Progenitor cell of endocrine pancreas (in vitro differentiated cells): ENCODE results near the gene IPP. TPM values are rescaled to one million over a fixed set of nuclear protein-coding genes. Genes with fewer than 3 reads are reported as not detected.

ENCODE experiments used
- DNase-seq: peaks from one replicate; pipeline ENCODE4 v3.0.0; 2021; ENCODE audit warnings: low spot score; ENCODE audit not compliant: unreplicated experiment
- H3K27ac Mint-ChIP-seq: 2 replicates; pipeline ENCODE4 v1.8.0; 2021; ENCODE audit warnings: mild to moderate bottlenecking, moderate library complexity, mixed read lengths
- H3K27me3 Mint-ChIP-seq: 2 replicates; pipeline ENCODE4 v1.8.0; 2021; ENCODE audit warnings: mixed read lengths
- H3K36me3 Mint-ChIP-seq: 2 replicates; pipeline ENCODE4 v1.8.0; 2022; ENCODE audit warnings: mixed read lengths; ENCODE audit not compliant: insufficient read depth
- H3K4me1 Mint-ChIP-seq: 2 replicates; pipeline ENCODE4 v1.8.0; 2021; ENCODE audit warnings: low read depth, mixed read lengths
- H3K4me3 Mint-ChIP-seq: 2 replicates; pipeline ENCODE4 v1.8.0; 2021; ENCODE audit warnings: low read depth, mild to moderate bottlenecking, moderate library complexity, mixed read lengths
- H3K9me3 Mint-ChIP-seq: 2 replicates; pipeline ENCODE4 v1.8.0; 2021; ENCODE audit warnings: low read depth, mixed read lengths
- CTCF ChIP-seq: fragments of 200-600 bp; sonication (generic); IDR thresholded peaks from one replicate; pipeline ENCODE4 v1.5.0; 2021; ENCODE audit warnings: antibody characterized with exemption, mild to moderate bottlenecking; ENCODE audit not compliant: unreplicated experiment
- long read RNA-seq: library from polyadenylated mRNA; unstranded; transcript quantifications from one replicate; pipeline ENCODE4 v2.0.0, GENCODE V29; 2020
- total RNA-seq: library from RNA; stranded (reverse); gene quantifications from 2 replicates; pipeline ENCODE4 v1.2.1, GENCODE V29; 2021

Gene IPP
- total RNA-seq = 18.6 and 21.0 TPM in 2 replicates
- long read RNA-seq, transcript IPP-202 (9 exons, 3,113 nt) = major isoform, 38 of 65 reads
- long read RNA-seq, partial matches to known transcripts = 17 of 65 reads
- long read RNA-seq, other reads (novel, unspliced or antisense) = 10 of 65 reads

GRCh38 chr1:45750298-45751038, at the start of gene IPP:
Gene IPP, minus strand, starts transcription at chr1:45750653. Its CDS starts 4,242 bp downstream, at chr1:45746411.
- Mint-ChIP-seq H3K27me3 (no peaks in the 10 kb centered on the region), H3K9me3 (peaks cover 17% of the 10 kb centered on the region), H3K4me3 (peak within 1 kb of the TSS; percentile 95), H3K36me3 (peaks cover 3% of the 10 kb centered on the region), H3K27ac (peak within 1 kb of the TSS; percentile 99), H3K4me1 (peaks cover 9% of the 10 kb centered on the region)
- DNase-seq = peak; percentile 95
- no peak for TF ChIP-seq CTCF

DNA sequence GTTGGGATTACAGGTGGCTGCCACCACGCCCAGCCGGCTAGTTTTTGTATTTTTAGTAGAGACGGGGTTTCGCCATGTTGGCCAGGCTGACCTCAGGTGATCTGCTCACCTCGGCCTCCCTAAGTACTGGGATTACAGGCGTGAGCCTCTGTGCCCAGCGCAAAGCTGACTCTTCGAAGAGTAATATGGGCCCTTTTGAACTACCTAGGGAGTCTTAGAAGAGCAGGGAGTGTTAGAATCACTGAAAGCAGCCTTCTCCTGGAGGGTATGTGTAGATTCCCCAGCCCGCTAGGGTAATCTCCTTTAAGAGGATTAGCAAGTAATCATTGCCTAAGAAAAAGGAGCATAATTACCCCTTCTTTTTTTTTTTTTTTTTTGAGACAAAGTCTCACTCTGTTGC, 46.5 kb upstream of the IPP start:
- H3K9me3 Mint-ChIP-seq = no peaks in the 10 kb centered on the region
- no peak overlapping the region for H3K27ac Mint-ChIP-seq
- no peak for DNase-seq
- no peak overlapping the region for H3K4me3 Mint-ChIP-seq
- no peaks in the 10 kb centered on the region for H3K36me3 Mint-ChIP-seq
- peaks cover 10% of the 10 kb centered on the region for H3K27me3 Mint-ChIP-seq
- no peaks in the 10 kb centered on the region for H3K4me1 Mint-ChIP-seq
- no peak for TF ChIP-seq CTCF

DNA sequence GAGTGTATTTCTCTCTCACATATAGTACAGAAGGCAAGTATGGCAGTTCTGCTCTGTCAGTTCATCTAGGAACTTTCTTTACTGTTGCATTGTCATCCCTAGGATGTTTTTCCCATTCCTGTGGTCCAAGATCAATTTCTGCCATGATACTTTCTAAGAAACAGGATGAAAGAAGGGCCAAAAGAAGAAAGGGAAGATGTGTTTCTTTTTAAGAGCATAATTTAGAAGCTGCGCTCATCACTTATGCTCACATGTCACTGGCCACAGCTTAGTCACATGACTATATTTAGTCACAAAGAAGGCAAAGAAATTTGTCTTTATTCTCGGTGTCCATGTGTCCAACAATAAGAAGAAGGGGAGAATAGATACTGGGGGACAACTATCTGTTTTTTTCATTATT, 45.9 kb upstream of the IPP start:
- no peak for DNase-seq
- Mint-ChIP-seq H3K27ac (no peak overlapping the region), H3K9me3 (no peaks in the 10 kb centered on the region), H3K4me3 (no peak overlapping the region), H3K36me3 (no peaks in the 10 kb centered on the region), H3K4me1 (no peaks in the 10 kb centered on the region), H3K27me3 (peaks cover 8% of the 10 kb centered on the region)
- TF ChIP-seq CTCF = no peak

DNA sequence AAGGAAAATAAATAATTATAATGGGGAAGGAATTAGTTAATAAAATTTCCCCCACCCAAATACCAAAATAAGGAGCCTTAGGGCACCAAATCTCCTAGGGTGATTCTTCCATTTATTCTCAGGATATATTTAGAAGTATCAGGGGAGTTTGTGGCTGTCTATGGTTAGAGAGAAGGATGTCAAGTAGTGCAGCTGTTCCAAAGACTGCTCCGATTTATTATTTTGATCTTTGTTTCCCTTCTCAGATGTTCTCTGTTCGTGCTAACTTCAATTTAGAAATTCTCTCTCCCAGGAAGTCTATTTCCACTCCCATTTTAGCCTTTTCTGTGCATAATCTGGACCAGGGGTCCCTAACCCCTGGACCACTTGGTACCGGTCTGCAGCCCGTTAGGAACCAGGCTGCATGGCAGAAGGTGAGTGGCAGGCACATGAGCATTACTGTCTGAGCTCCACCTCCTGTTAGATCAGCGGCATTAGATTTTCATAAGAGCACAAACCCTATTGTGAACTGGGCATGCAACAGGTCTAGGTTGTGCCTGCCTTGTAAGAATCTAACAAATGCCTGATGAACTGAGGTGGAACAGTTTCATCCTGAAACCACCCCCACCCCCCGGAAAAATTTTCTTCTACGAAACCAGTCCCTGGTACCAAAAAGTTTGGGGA, 43.6 kb upstream of the IPP start:
- no peak overlapping the region for H3K4me3 Mint-ChIP-seq
- TF ChIP-seq CTCF = no peak
- no peaks in the 10 kb centered on the region for H3K36me3 Mint-ChIP-seq

DNA sequence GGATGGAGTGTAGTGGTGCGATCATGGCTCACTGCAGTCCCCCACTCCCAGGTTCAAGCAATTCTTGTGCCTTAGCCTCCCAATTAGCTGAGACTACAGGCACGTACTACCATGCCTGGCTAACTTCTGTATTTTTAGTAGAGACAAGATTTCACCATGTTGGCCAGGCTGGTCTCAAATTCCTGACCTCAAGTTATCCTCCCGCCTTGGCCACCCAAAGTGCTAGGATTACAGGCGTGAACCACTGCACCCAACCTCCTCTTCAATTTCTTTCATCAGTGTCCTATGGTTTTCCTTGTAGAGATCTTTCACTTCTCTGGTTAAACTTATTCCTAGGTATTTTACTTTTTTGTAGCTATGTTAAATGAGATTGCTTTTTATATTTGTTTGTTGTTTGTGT, 42.3 kb upstream of the IPP start:
- Mint-ChIP-seq H3K36me3 (no peaks in the 10 kb centered on the region), H3K4me3 (no peak overlapping the region), H3K4me1 (no peaks in the 10 kb centered on the region), H3K27ac (no peak overlapping the region), H3K9me3 (no peaks in the 10 kb centered on the region), H3K27me3 (peaks cover 6% of the 10 kb centered on the region)
- DNase-seq = no peak
- no peak for TF ChIP-seq CTCF

More for the DNA sequence above, 43.6 kb upstream of the IPP start:
- Mint-ChIP-seq H3K27ac (no peak overlapping the region), H3K4me1 (no peaks in the 10 kb centered on the region), H3K9me3 (no peaks in the 10 kb centered on the region), H3K27me3 (peaks cover 6% of the 10 kb centered on the region)
- DNase-seq = no peak
